WTC11 (cell line): Measurements from ENCODE around the gene GSTM4. TPM values are rescaled to one million over a fixed set of nuclear protein-coding genes. Genes with fewer than 3 reads are reported as not detected.

ENCODE experiments used
- ATAC-seq: fragments of 200-7000 bp; cut with Tn5 transposase; 2 replicates; pipeline ENCODE4 v1.10.0; 2021; ENCODE audit warnings: mild to moderate bottlenecking, moderate library complexity
- CTCF ChIA-PET: fragments of 300-600 bp; sonication (Branson Sonifier 250); formaldehyde crosslinking; loops from one replicate; lab custom pipeline; 2021; ENCODE audit warnings: antibody characterized with exemption; lab: Charles Lee
- POLR2A ChIA-PET: fragments of 350-600 bp; sonication (Branson Sonifier 250); formaldehyde crosslinking; loops from one replicate; lab custom pipeline; 2021; ENCODE audit warnings: antibody characterized with exemption; lab: Charles Lee
- DNase-seq: peaks from one replicate; pipeline ENCODE4 v3.0.0; 2021; ENCODE audit warnings: low spot score
- H3K27ac Mint-ChIP-seq: 2 replicates; pipeline ENCODE4 v1.8.0; 2021; ENCODE audit warnings: mixed read lengths
- H3K27me3 Mint-ChIP-seq: 2 replicates; pipeline ENCODE4 v1.8.0; 2021; ENCODE audit warnings: low read depth, mild to moderate bottlenecking, moderate library complexity, mixed read lengths
- H3K36me3 Mint-ChIP-seq: 2 replicates; pipeline ENCODE4 v1.8.0; 2021; ENCODE audit warnings: mixed read lengths
- H3K4me1 Mint-ChIP-seq: 2 replicates; pipeline ENCODE4 v1.8.0; 2022; ENCODE audit warnings: mixed read lengths
- H3K4me3 Mint-ChIP-seq: 2 replicates; pipeline ENCODE4 v1.8.0; 2021; ENCODE audit warnings: mild to moderate bottlenecking, moderate library complexity, mixed read lengths
- H3K9me3 Mint-ChIP-seq: 2 replicates; pipeline ENCODE4 v1.8.0; 2021; ENCODE audit warnings: mixed read lengths
- ATF6 ChIP-seq: sonication (generic); formaldehyde crosslinking; IDR thresholded peaks from 2 replicates; pipeline ENCODE4 v1.8.1; 2023; ENCODE audit warnings: mild to moderate bottlenecking, missing genetic modification reagents
- CREB1 ChIP-seq: sonication (generic); formaldehyde crosslinking; IDR thresholded peaks from 2 replicates; pipeline ENCODE4 v1.8.0; 2023; ENCODE audit warnings: mild to moderate bottlenecking, missing genetic modification reagents
- CREM ChIP-seq: sonication (generic); formaldehyde crosslinking; IDR thresholded peaks from 2 replicates; pipeline ENCODE4 v1.8.1; 2022; ENCODE audit warnings: mild to moderate bottlenecking, missing genetic modification reagents, moderate library complexity
- E2F4 ChIP-seq: sonication (generic); formaldehyde crosslinking; IDR thresholded peaks from 2 replicates; pipeline ENCODE4 v1.8.1; 2022; ENCODE audit warnings: low read depth, mild to moderate bottlenecking, moderate library complexity, missing genetic modification reagents, borderline replicate concordance
- ETV6 ChIP-seq: sonication (generic); formaldehyde crosslinking; IDR thresholded peaks from 2 replicates; pipeline ENCODE4 v1.8.1; 2022; ENCODE audit warnings: mild to moderate bottlenecking, missing genetic modification reagents
- FOXK1 ChIP-seq: sonication (generic); formaldehyde crosslinking; IDR thresholded peaks from 2 replicates; pipeline ENCODE4 v1.8.0; 2022; ENCODE audit warnings: mild to moderate bottlenecking, moderate library complexity, missing genetic modification reagents
- GABPB1 ChIP-seq: sonication (generic); formaldehyde crosslinking; IDR thresholded peaks from 2 replicates; pipeline ENCODE4 v1.8.1; 2023; ENCODE audit warnings: mild to moderate bottlenecking, missing genetic modification reagents
- HMGXB4 ChIP-seq: sonication (generic); formaldehyde crosslinking; IDR thresholded peaks from 2 replicates; pipeline ENCODE4 v1.8.1; 2023; ENCODE audit warnings: mild to moderate bottlenecking, moderate library complexity, missing genetic modification reagents
- KAT7 ChIP-seq: sonication (generic); formaldehyde crosslinking; IDR thresholded peaks from 2 replicates; pipeline ENCODE4 v1.8.1; 2023; ENCODE audit warnings: missing genetic modification reagents, mild to moderate bottlenecking, borderline replicate concordance
- MAX ChIP-seq: sonication (generic); formaldehyde crosslinking; IDR thresholded peaks from 2 replicates; pipeline ENCODE4 v1.8.0; 2022; ENCODE audit warnings: mild to moderate bottlenecking, missing genetic modification reagents
- MYBL2 ChIP-seq: sonication (generic); formaldehyde crosslinking; IDR thresholded peaks from 2 replicates; pipeline ENCODE4 v1.8.1; 2023; ENCODE audit warnings: mild to moderate bottlenecking, moderate library complexity, missing genetic modification reagents
- NFATC4 ChIP-seq: fragments of 250-450 bp; sonication (Bioruptor Pico); IDR thresholded peaks from 2 replicates; pipeline ENCODE4 v1.9.0; 2021; ENCODE audit warnings: mild to moderate bottlenecking
- NR1H2 ChIP-seq: sonication (generic); formaldehyde crosslinking; IDR thresholded peaks from 2 replicates; pipeline ENCODE4 v1.9.0; 2021; ENCODE audit warnings: mild to moderate bottlenecking, moderate library complexity, missing genetic modification reagents
- PREB ChIP-seq: sonication (generic); formaldehyde crosslinking; IDR thresholded peaks from 2 replicates; pipeline ENCODE4 v1.8.1; 2022; ENCODE audit warnings: mild to moderate bottlenecking, missing genetic modification reagents, moderate library complexity, borderline replicate concordance
- PRRX2 ChIP-seq: fragments of 250-450 bp; sonication (Bioruptor Pico); IDR thresholded peaks from 2 replicates; pipeline ENCODE4 v1.8.0; 2021; ENCODE audit warnings: mild to moderate bottlenecking
- TP53 ChIP-seq: sonication (generic); formaldehyde crosslinking; IDR thresholded peaks from 2 replicates; pipeline ENCODE4 v1.8.1; 2023; ENCODE audit warnings: mild to moderate bottlenecking, missing genetic modification reagents
- USF2 ChIP-seq: sonication (generic); formaldehyde crosslinking; IDR thresholded peaks from 2 replicates; pipeline ENCODE4 v1.8.1; 2023; ENCODE audit warnings: mild to moderate bottlenecking, missing genetic modification reagents, moderate library complexity
- ZBTB43 ChIP-seq: sonication (generic); formaldehyde crosslinking; IDR thresholded peaks from 2 replicates; pipeline ENCODE4 v1.8.1; 2023; ENCODE audit warnings: mild to moderate bottlenecking, missing genetic modification reagents
- ZSCAN18 ChIP-seq: fragments of 250-450 bp; sonication (Bioruptor Pico); IDR thresholded peaks from 2 replicates; pipeline ENCODE4 v2.1.2; 2022; ENCODE audit warnings: mild to moderate bottlenecking, moderate library complexity
- total RNA-seq: library from RNA; stranded (reverse); gene quantifications from 3 replicates; pipeline ENCODE4 v1.2.3, GENCODE V29; 2021

GSTM4 gene
- total RNA-seq, 1 experiment from 2014 or later: 16.7 TPM

GRCh38 chr1:109631513-109632505 lies 24.1 kb upstream of the GSTM4 start (continued):
- TF ChIP-seq PREB (no peak), ZSCAN18 (CRISPR knock-in tag) (no peak), GABPB1 (CRISPR knock-in tag) (no peak), MYBL2 (CRISPR knock-in tag) (no peak), CREM (CRISPR knock-in tag) (no peak), ZBTB43 (no peak)
- TF ChIP-seq, all 79 proteins: peak for 0

- CTCF ChIA-PET: interaction anchor here (2.9 to 4.6 kb wide), 2 partner anchors 7 to 89 kb away, joined by 80 to 100 read pairs; partner anchors contain the start of gene GPR61
- POLR2A ChIA-PET: no interaction called here
These were observed 23.1 kb upstream of the GSTM4 start for GRCh38 chr1:109632671-109633346.

More at GRCh38 chr1:109632671-109633346, 23.1 kb upstream of the GSTM4 start:
- Mint-ChIP-seq H3K27ac (no peak overlapping the region), H3K9me3 (no peaks in the 10 kb centered on the region), H3K4me3 (no peak overlapping the region), H3K27me3 (no peaks in the 10 kb centered on the region), H3K36me3 (peaks cover 24% of the 10 kb centered on the region), H3K4me1 (peaks cover 25% of the 10 kb centered on the region)
- DNase-seq (no peak), ATAC-seq (no peak)
- TF ChIP-seq MAX (CRISPR knock-in tag): no peak
- no peak for TF ChIP-seq TP53
- no peak for TF ChIP-seq ETV6 (CRISPR knock-in tag)
- TF ChIP-seq CREB1 (CRISPR knock-in tag): no peak
- TF ChIP-seq ZBTB43: no peak
- no peak for TF ChIP-seq ZSCAN18 (CRISPR knock-in tag)
- no peak for TF ChIP-seq E2F4
- no peak for TF ChIP-seq NR1H2 (CRISPR knock-in tag)
- TF ChIP-seq NFATC4 (CRISPR knock-in tag): no peak
- TF ChIP-seq ATF6 (CRISPR knock-in tag): no peak
- TF ChIP-seq KAT7: no peak
- TF ChIP-seq USF2: no peak
- no peak for TF ChIP-seq FOXK1 (CRISPR knock-in tag)
- TF ChIP-seq HMGXB4 (CRISPR knock-in tag): no peak
- TF ChIP-seq PRRX2 (CRISPR knock-in tag): no peak
